ENCODE results near the gene PDP2. TPM values are rescaled to one million over a fixed set of nuclear protein-coding genes. Genes with fewer than 3 reads are reported as not detected.

Gene PDP2
- total RNA-seq, 1 experiment from 2014 or later: 27.2 TPM

DNA sequence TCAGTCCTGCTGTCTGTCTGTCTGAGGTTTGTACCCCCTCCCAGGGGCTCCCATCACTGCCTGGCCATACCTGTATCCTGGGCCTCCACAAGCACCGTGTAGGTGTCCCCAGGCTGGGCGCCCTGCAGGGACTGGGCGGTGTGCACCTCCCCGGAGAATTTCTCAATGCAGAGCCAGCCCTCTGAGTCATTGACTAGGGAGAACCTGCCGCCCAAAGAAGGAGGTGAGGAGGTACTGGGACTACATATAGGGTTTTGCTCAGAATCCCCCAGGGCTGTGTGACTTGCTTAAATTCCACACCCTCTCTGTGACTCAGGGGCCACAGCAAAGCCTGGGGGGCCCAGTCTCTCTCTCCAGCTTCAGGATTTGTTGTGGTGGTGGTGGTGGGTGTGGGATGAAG is 30.8 kb downstream of the PDP2 start:
- peaks cover 3% of the 10 kb centered on the region for H3K4me1 Mint-ChIP-seq (ENCODE audit: low read depth, unreplicated experiment)
- CTCF ChIA-PET: interaction anchor here (0.7 to 1.3 kb wide), 2 partner anchors 18 to 43 kb away, joined by 3 to 8 read pairs; no protein-coding TSS in a partner anchor

DNA sequence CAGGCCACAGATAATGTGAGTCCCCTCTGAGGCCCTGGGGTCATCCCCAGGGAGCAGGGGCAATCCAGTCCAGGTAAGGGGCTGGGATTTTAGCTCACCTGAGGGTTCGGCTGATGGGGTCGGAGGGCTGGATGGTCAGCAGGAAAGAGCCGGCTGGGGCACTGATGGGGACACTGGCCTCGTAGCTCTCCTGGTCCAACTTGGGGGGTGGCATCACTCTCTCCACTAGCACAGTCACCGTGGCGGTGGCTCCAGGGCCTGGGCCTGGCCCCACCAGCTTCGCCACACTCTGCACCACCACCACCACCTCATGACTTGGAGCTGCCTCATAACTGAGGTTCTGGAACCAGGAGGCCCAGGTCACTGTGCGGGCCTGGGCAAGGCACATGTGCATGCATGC is 31.5 kb downstream of the PDP2 start:
- CTCF ChIA-PET: no interaction called here
- H3K4me1 Mint-ChIP-seq (ENCODE audit: low read depth, unreplicated experiment): no peaks in the 10 kb centered on the region
- H3K9me3 Mint-ChIP-seq (ENCODE audit: low read depth, unreplicated experiment): no peaks in the 10 kb centered on the region
- intact Hi-C loops (cut with micrococcal nuclease; ENCODE audit: unreplicated experiment): no loop called here
- TF ChIP-seq CTCF (IDR thresholded peaks at IDR 0.05; ENCODE audit: unreplicated experiment): no peak
- H3K27me3 Mint-ChIP-seq (ENCODE audit: unreplicated experiment): peaks cover 50% of the 10 kb centered on the region
- no TSS peak for BruUV-seq (replicated peaks)
- H3K36me3 Mint-ChIP-seq (ENCODE audit: insufficient read depth, unreplicated experiment): no peaks in the 10 kb centered on the region
- no peak overlapping the region for H3K27ac Mint-ChIP-seq (ENCODE audit: unreplicated experiment)
- no peak for DNase-seq
- no peak overlapping the region for H3K4me3 Mint-ChIP-seq (ENCODE audit: low read depth, unreplicated experiment)

More for the DNA sequence above, 30.8 kb downstream of the PDP2 start:
- DNase-seq: no peak
- no TSS peak for BruUV-seq (replicated peaks)
- Mint-ChIP-seq H3K27ac (ENCODE audit: unreplicated experiment) (no peak overlapping the region), H3K4me3 (ENCODE audit: low read depth, unreplicated experiment) (no peak overlapping the region), H3K27me3 (ENCODE audit: unreplicated experiment) (peaks cover 50% of the 10 kb centered on the region), H3K36me3 (ENCODE audit: insufficient read depth, unreplicated experiment) (no peaks in the 10 kb centered on the region), H3K9me3 (ENCODE audit: low read depth, unreplicated experiment) (no peaks in the 10 kb centered on the region)
- intact Hi-C loops (cut with micrococcal nuclease; ENCODE audit: unreplicated experiment): no loop called here
- TF ChIP-seq CTCF (IDR thresholded peaks at IDR 0.05; ENCODE audit: unreplicated experiment): no peak

DNA sequence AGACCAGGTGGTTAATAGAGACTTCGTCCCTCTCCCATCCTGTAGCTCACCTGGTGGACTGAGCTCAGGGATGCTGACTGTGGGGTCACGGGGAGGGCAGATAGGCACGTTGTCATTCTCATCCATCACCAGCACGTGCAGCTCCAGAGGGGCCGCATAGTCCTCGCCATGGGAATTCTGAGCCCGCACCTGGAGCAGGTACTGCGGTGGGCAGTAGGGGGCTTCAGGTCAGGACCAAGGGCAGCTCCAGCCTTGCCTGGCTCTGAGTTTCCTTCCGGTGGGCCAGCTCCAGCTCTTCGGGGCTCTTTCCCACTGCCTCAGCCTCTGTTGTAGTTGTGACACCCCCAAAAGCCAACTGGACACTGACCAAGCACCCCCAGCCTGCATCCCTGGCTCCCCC is 32.8 kb downstream of the PDP2 start:
- H3K36me3 Mint-ChIP-seq (ENCODE audit: insufficient read depth, unreplicated experiment): no peaks in the 10 kb centered on the region
- no TSS peak for BruUV-seq (replicated peaks)
- peaks cover 41% of the 10 kb centered on the region for H3K27me3 Mint-ChIP-seq (ENCODE audit: unreplicated experiment)
- DNase-seq: no peak
- H3K9me3 Mint-ChIP-seq (ENCODE audit: low read depth, unreplicated experiment): no peaks in the 10 kb centered on the region
- H3K27ac Mint-ChIP-seq (ENCODE audit: unreplicated experiment): no peak overlapping the region
- no peak for TF ChIP-seq CTCF (IDR thresholded peaks at IDR 0.05; ENCODE audit: unreplicated experiment)
- CTCF ChIA-PET: interaction anchor here (0.6 to 0.7 kb wide), 4 partner anchors 20 to 293 kb away, joined by 3 to 5 read pairs (median 3); no protein-coding TSS in a partner anchor
- intact Hi-C loops (cut with micrococcal nuclease; ENCODE audit: unreplicated experiment): no loop called here
- no peak overlapping the region for H3K4me3 Mint-ChIP-seq (ENCODE audit: low read depth, unreplicated experiment)
- no peaks in the 10 kb centered on the region for H3K4me1 Mint-ChIP-seq (ENCODE audit: low read depth, unreplicated experiment)

DNA sequence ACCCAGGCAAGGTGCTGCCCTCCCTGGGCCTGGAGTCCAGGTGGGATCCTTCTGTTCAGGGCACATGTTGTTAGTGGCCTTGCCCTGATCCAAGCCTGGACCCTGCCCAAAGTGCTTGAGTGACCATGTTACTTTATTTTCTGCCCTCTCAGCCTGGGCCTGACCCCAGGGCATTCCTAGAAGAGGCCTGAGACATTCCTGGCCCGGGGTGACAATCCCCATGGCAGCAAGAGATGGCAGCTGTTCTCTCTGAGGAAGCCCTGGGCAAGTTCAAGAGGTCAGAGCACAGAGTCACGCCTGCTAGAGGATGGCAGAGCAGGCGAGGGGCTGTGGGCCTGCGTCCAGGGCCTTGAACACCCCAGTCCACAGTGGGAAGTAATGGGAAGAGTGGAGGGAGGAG is 33.4 kb downstream of the PDP2 start:
- H3K9me3 Mint-ChIP-seq (ENCODE audit: low read depth, unreplicated experiment): no peaks in the 10 kb centered on the region
- BruUV-seq (replicated peaks): no TSS peak
- no peak overlapping the region for H3K27ac Mint-ChIP-seq (ENCODE audit: unreplicated experiment)
- H3K4me3 Mint-ChIP-seq (ENCODE audit: low read depth, unreplicated experiment): no peak overlapping the region
- CTCF ChIA-PET: no interaction called here
- no peak for TF ChIP-seq CTCF (IDR thresholded peaks at IDR 0.05; ENCODE audit: unreplicated experiment)
- no peaks in the 10 kb centered on the region for H3K36me3 Mint-ChIP-seq (ENCODE audit: insufficient read depth, unreplicated experiment)
- intact Hi-C loops (cut with micrococcal nuclease; ENCODE audit: unreplicated experiment): no loop called here
- no peaks in the 10 kb centered on the region for H3K4me1 Mint-ChIP-seq (ENCODE audit: low read depth, unreplicated experiment)
- no peak for DNase-seq
- peaks cover 35% of the 10 kb centered on the region for H3K27me3 Mint-ChIP-seq (ENCODE audit: unreplicated experiment)

Measured in Calu3 (cell line).